ENCODE measurements around the gene TBC1D21.

DNA sequence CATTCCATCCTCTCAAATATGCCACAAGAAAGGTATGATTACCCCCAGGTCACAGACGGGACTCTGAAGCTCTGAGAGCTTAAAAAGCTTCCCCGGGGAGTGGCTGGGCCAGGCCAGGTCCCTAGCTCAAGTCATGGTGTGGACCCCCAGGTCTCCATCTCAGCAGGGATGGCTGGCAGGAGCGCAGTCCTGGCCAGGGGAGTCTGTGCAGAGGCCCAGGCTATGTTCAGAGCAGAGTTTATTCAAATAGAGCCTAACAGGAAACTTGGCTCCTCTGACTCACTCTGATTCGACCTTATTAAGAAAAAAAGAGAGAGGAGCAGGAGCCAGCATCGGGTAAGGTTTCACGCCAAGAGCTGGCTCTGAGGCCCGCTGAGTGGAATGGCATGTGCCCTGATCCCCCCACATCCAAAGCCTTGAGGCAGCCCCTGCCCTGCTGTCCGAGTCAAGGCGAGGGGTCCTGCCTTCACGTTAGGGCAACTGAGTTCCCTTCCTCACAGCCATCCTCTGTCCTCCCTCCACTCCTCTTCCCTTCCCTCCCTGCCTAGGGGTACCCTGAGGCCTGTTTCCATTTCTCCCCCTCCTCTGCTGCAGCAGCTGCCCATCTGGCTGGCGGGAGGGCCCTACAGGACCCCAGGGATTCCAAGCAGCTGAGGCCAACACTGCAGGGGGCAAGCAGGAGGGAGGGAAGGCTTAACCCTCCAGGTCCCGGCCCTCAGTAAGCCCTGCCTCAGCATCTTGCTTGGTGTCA, 51.0 kb downstream of the TBC1D21 start:
- TF ChIP-seq CTCF (IDR thresholded peaks at IDR 0.05 in 4 of 5, conservative IDR thresholded peaks at IDR 0.05 in 1 of 5) (no peak), POLR2A (IDR thresholded peaks at IDR 0.05) (no peak)

Measured in gastrocnemius medialis (tissue), 4 donors.